Measurements from ENCODE around the gene ZBTB21. TPM values are rescaled to one million over a fixed set of nuclear protein-coding genes. Genes with fewer than 3 reads are reported as not detected.

ZBTB21 gene
- total RNA-seq, 1 experiment from 2014 or later = 18.1 TPM

GRCh38 chr21:41976611-41977010 is 33.5 kb downstream of the ZBTB21 start:
- DNase-seq = no peak
- peaks cover 0 to 10% (median 9%) of the 10 kb centered on the region in 3 experiments; a peak in 5 of 7 replicates for H3K36me3 Mint-ChIP-seq (ENCODE audit: insufficient read depth in 1 of 3, low read depth in 3 of 3)
- TF ChIP-seq, protein P1, sequence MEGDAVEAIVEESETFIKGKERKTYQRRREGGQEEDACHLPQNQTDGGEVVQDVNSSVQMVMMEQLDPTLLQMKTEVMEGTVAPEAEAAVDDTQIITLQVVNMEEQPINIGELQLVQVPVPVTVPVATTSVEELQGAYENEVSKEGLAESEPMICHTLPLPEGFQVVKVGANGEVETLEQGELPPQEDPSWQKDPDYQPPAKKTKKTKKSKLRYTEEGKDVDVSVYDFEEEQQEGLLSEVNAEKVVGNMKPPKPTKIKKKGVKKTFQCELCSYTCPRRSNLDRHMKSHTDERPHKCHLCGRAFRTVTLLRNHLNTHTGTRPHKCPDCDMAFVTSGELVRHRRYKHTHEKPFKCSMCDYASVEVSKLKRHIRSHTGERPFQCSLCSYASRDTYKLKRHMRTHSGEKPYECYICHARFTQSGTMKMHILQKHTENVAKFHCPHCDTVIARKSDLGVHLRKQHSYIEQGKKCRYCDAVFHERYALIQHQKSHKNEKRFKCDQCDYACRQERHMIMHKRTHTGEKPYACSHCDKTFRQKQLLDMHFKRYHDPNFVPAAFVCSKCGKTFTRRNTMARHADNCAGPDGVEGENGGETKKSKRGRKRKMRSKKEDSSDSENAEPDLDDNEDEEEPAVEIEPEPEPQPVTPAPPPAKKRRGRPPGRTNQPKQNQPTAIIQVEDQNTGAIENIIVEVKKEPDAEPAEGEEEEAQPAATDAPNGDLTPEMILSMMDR (conservative IDR thresholded peaks at IDR 0.05) = no peak
- H3K27me3 Mint-ChIP-seq (ENCODE audit: low read depth) = peaks cover 6% of the 10 kb centered on the region
- no peak overlapping the region for H2BK120ac ChIP-seq (ENCODE audit: low read depth, low read length, poor library complexity, severe bottlenecking)
- H3K56ac ChIP-seq (ENCODE audit: insufficient read length, low read depth, low read length) = no peak overlapping the region
- no peak overlapping the region for H4K5ac ChIP-seq (ENCODE audit: insufficient read length, low read depth, low read length)
- H3K27me3 ChIP-seq (ENCODE audit: insufficient read depth, low read length) = no peaks in the 10 kb centered on the region
- H3K27ac ChIP-seq (ENCODE audit: insufficient read length, low read depth, low read length) = no peak overlapping the region
- no peaks in the 10 kb centered on the region for H3K23me2 ChIP-seq (ENCODE audit: insufficient read length, low read depth, low read length, poor library complexity, severe bottlenecking)
- H3K4me2 ChIP-seq (ENCODE audit: insufficient read depth, insufficient read length, low read length) = no peak overlapping the region
- peaks cover 11 to 14% of the 10 kb centered on the region in 2 experiments for H3K9me3 Mint-ChIP-seq
- no peak overlapping the region for H3K23ac ChIP-seq (ENCODE audit: insufficient read length, low read depth, low read length)
- H3K27ac Mint-ChIP-seq = no peak overlapping the region
- H2AFZ ChIP-seq (ENCODE audit: low read length) = no peak overlapping the region
- H3K79me1 ChIP-seq (ENCODE audit: insufficient read depth, low read depth, low read length, poor library complexity, severe bottlenecking) = no peaks in the 10 kb centered on the region
- H2BK12ac ChIP-seq (ENCODE audit: insufficient read length, low read depth, low read length) = no peak overlapping the region
- no peak overlapping the region for H3K4ac ChIP-seq (ENCODE audit: low read depth, low read length)
- H4K20me1 ChIP-seq (ENCODE audit: control insufficient read depth, insufficient read depth, insufficient read length) = no peaks in the 10 kb centered on the region
- H2BK20ac ChIP-seq (ENCODE audit: low read depth, low read length, poor library complexity, severe bottlenecking) = no peak overlapping the region
- H4K8ac ChIP-seq (replicated peaks; ENCODE audit: insufficient read length, low read depth, low read length) = no peak overlapping the region
- no peak overlapping the region for H2BK15ac ChIP-seq (ENCODE audit: low read depth, low read length)
- no peak overlapping the region for H2BK5ac ChIP-seq (ENCODE audit: insufficient read length, low read length)
- H3K9me3 ChIP-seq (ENCODE audit: control insufficient read depth, low read depth, low read length) = peaks cover 4% of the 10 kb centered on the region
- peaks cover 4 to 9% of the 10 kb centered on the region in 2 experiments; a peak in 2 of 4 replicates for H3K4me1 Mint-ChIP-seq
- no peak overlapping the region for H4K91ac ChIP-seq (ENCODE audit: insufficient read length, low read depth, low read length)
- no peak overlapping the region for H3T11ph ChIP-seq (ENCODE audit: low read length)
- no peak overlapping the region for H3K4me3 Mint-ChIP-seq
- H3K14ac ChIP-seq (ENCODE audit: insufficient read depth, low read length) = no peak overlapping the region
- no CpG with 5 or more reads among the region's 8 CpGs for WGBS (ENCODE audit: extremely low coverage, insufficient read length, low lambda C conversion rate)
- no peak overlapping the region for H2AK5ac ChIP-seq (ENCODE audit: insufficient read length, low read length)
- H3K79me2 ChIP-seq (ENCODE audit: insufficient read depth, low read length) = no peaks in the 10 kb centered on the region
- no peak overlapping the region for H3K9ac ChIP-seq (ENCODE audit: extremely low read depth, insufficient read length, low read length)
- no peak overlapping the region for H3K18ac ChIP-seq (ENCODE audit: insufficient read length, low read depth, low read length)
- H3K4me1 ChIP-seq (ENCODE audit: insufficient read depth, low read length) = no peaks in the 10 kb centered on the region
